Activated naive CD8-positive, alpha-beta T cell (primary cell): Measurements from ENCODE around the gene NOL9.

ENCODE experiments used
- H3K27ac Mint-ChIP-seq: one replicate; pipeline ENCODE4 v1.8.0; 2021; ENCODE audit warnings: mixed read lengths
- H3K27me3 Mint-ChIP-seq: one replicate; pipeline ENCODE4 v1.8.0; 2021; ENCODE audit warnings: mixed read lengths
- H3K36me3 Mint-ChIP-seq: one replicate; pipeline ENCODE4 v1.8.0; 2021; ENCODE audit warnings: mixed read lengths
- H3K4me1 Mint-ChIP-seq: one replicate; pipeline ENCODE4 v1.8.0; 2021; ENCODE audit warnings: low read depth, mixed read lengths
- H3K4me3 Mint-ChIP-seq: one replicate; pipeline ENCODE4 v1.8.0; 2021; ENCODE audit warnings: mild to moderate bottlenecking, mixed read lengths
- H3K9me3 Mint-ChIP-seq: one replicate; pipeline ENCODE4 v1.8.0; 2021; ENCODE audit warnings: low read depth, mixed read lengths

Gene NOL9

GRCh38 chr1:6509919-6510291 is 44.4 kb downstream of the NOL9 start:
- Mint-ChIP-seq H3K4me3 (no peak overlapping the region), H3K27ac (no peak overlapping the region), H3K4me1 (no peaks in the 10 kb centered on the region), H3K27me3 (no peaks in the 10 kb centered on the region), H3K9me3 (no peaks in the 10 kb centered on the region), H3K36me3 (no peaks in the 10 kb centered on the region)

- Mint-ChIP-seq H3K4me3 (no peak overlapping the region), H3K27ac (no peak overlapping the region), H3K9me3 (no peaks in the 10 kb centered on the region), H3K36me3 (no peaks in the 10 kb centered on the region), H3K27me3 (no peaks in the 10 kb centered on the region), H3K4me1 (no peaks in the 10 kb centered on the region)
Measured at GRCh38 chr1:6509220-6509918, 44.9 kb downstream of the NOL9 start.

GRCh38 chr1:6508816-6509189 is 45.5 kb downstream of the NOL9 start:
- Mint-ChIP-seq H3K36me3 (no peaks in the 10 kb centered on the region), H3K4me3 (no peak overlapping the region), H3K27ac (no peak overlapping the region), H3K27me3 (no peaks in the 10 kb centered on the region), H3K4me1 (no peaks in the 10 kb centered on the region), H3K9me3 (no peaks in the 10 kb centered on the region)

- no peak overlapping the region for H3K4me3 Mint-ChIP-seq
- H3K9me3 Mint-ChIP-seq = no peaks in the 10 kb centered on the region
- H3K36me3 Mint-ChIP-seq = no peaks in the 10 kb centered on the region
- no peaks in the 10 kb centered on the region for H3K27me3 Mint-ChIP-seq
- H3K4me1 Mint-ChIP-seq = no peaks in the 10 kb centered on the region
- no peak overlapping the region for H3K27ac Mint-ChIP-seq
Measured at GRCh38 chr1:6508154-6508815, 46.0 kb downstream of the NOL9 start.

- H3K36me3 Mint-ChIP-seq = no peaks in the 10 kb centered on the region
Measured at GRCh38 chr1:6507461-6507911, 46.8 kb downstream of the NOL9 start.

GRCh38 chr1:6507037-6507428 is 47.3 kb downstream of the NOL9 start:
- H3K27ac Mint-ChIP-seq = no peak overlapping the region
- H3K4me3 Mint-ChIP-seq = no peak overlapping the region
- no peaks in the 10 kb centered on the region for H3K27me3 Mint-ChIP-seq
- H3K36me3 Mint-ChIP-seq = no peaks in the 10 kb centered on the region
- H3K9me3 Mint-ChIP-seq = no peaks in the 10 kb centered on the region
- H3K4me1 Mint-ChIP-seq = no peaks in the 10 kb centered on the region

More at GRCh38 chr1:6507461-6507911, 46.8 kb downstream of the NOL9 start:
- H3K9me3 Mint-ChIP-seq = no peaks in the 10 kb centered on the region
- no peaks in the 10 kb centered on the region for H3K4me1 Mint-ChIP-seq
- no peak overlapping the region for H3K4me3 Mint-ChIP-seq
- H3K27me3 Mint-ChIP-seq = no peaks in the 10 kb centered on the region
- no peak overlapping the region for H3K27ac Mint-ChIP-seq

GRCh38 chr1:6506210-6507036 is 47.9 kb downstream of the NOL9 start:
- Mint-ChIP-seq H3K27ac (no peak overlapping the region), H3K27me3 (no peaks in the 10 kb centered on the region), H3K9me3 (no peaks in the 10 kb centered on the region), H3K4me1 (no peaks in the 10 kb centered on the region), H3K4me3 (no peak overlapping the region), H3K36me3 (no peaks in the 10 kb centered on the region)

GRCh38 chr1:6505367-6506209 is 48.7 kb downstream of the NOL9 start:
- Mint-ChIP-seq H3K27me3 (no peaks in the 10 kb centered on the region), H3K9me3 (no peaks in the 10 kb centered on the region), H3K4me3 (no peak overlapping the region), H3K36me3 (no peaks in the 10 kb centered on the region), H3K4me1 (no peaks in the 10 kb centered on the region), H3K27ac (no peak overlapping the region)

GRCh38 chr1:6504887-6505286 is 49.4 kb downstream of the NOL9 start:
- H3K36me3 Mint-ChIP-seq = no peaks in the 10 kb centered on the region
- no peaks in the 10 kb centered on the region for H3K27me3 Mint-ChIP-seq
- no peak overlapping the region for H3K27ac Mint-ChIP-seq
- no peaks in the 10 kb centered on the region for H3K9me3 Mint-ChIP-seq
- H3K4me3 Mint-ChIP-seq = no peak overlapping the region
- H3K4me1 Mint-ChIP-seq = no peaks in the 10 kb centered on the region

GRCh38 chr1:6503884-6504602 is 50.3 kb downstream of the NOL9 start:
- Mint-ChIP-seq H3K36me3 (no peaks in the 10 kb centered on the region), H3K4me1 (no peaks in the 10 kb centered on the region), H3K9me3 (no peaks in the 10 kb centered on the region), H3K4me3 (no peak overlapping the region), H3K27me3 (no peaks in the 10 kb centered on the region), H3K27ac (no peak overlapping the region)

GRCh38 chr1:6502000-6502891 is 52.1 kb downstream of the NOL9 start:
- Mint-ChIP-seq H3K36me3 (no peaks in the 10 kb centered on the region), H3K4me3 (no peak overlapping the region), H3K9me3 (no peaks in the 10 kb centered on the region), H3K27ac (no peak overlapping the region), H3K4me1 (peaks cover 6% of the 10 kb centered on the region), H3K27me3 (no peaks in the 10 kb centered on the region)

GRCh38 chr1:6501279-6501813 is 53.0 kb downstream of the NOL9 start:
- no peaks in the 10 kb centered on the region for H3K9me3 Mint-ChIP-seq
- no peaks in the 10 kb centered on the region for H3K36me3 Mint-ChIP-seq
- H3K4me1 Mint-ChIP-seq = peaks cover 9% of the 10 kb centered on the region
- H3K27me3 Mint-ChIP-seq = no peaks in the 10 kb centered on the region
- H3K4me3 Mint-ChIP-seq = no peak overlapping the region
- H3K27ac Mint-ChIP-seq = no peak overlapping the region

GRCh38 chr1:6500544-6501278 is 53.6 kb downstream of the NOL9 start:
- Mint-ChIP-seq H3K9me3 (no peaks in the 10 kb centered on the region), H3K4me3 (no peak overlapping the region), H3K36me3 (no peaks in the 10 kb centered on the region), H3K27ac (no peak overlapping the region), H3K27me3 (no peaks in the 10 kb centered on the region), H3K4me1 (peaks cover 16% of the 10 kb centered on the region)
